Measurements from ENCODE around the gene FBXL7. TPM values are rescaled to one million over a fixed set of nuclear protein-coding genes. Genes with fewer than 3 reads are reported as not detected.

The FBXL7 gene
- total and polyA plus RNA-seq, 2 experiments from 2014 or later = 4.5 to 15.2 TPM

DNA sequence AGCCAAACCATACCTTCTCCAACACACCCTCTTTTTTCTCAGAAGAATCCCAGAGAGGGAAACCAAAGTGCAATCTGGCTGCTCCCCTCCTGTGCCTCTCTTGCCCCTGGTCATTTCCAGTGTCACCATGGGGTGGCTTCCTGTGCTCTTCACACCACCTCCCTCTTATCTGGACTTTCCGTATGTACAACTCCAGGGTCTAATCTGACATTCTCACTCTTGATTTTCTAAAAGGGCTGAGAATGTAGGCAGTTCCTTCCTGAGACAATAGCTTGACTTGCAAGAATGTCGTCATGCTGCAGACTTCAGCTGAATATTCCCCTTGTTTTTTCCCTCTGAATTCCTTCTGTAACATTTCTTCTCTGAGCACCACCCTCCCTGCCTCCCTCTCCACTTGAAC, 110.2 kb downstream of the FBXL7 start:
- Histone ChIP-seq H3K36me3 (ENCODE audit: insufficient read depth) (peaks cover 2% of the 10 kb centered on the region; the same call in 1 of the 2 replicates), H4K20me1 (replicated peaks; ENCODE audit: insufficient read depth) (no peaks in the 10 kb centered on the region), H3K4me3 (no peak overlapping the region), H3K4me1 (ENCODE audit: insufficient read depth) (peaks cover 13% of the 10 kb centered on the region; the same call in 1 of the 2 replicates), H3K9me2 (ENCODE audit: insufficient read depth) (no peaks in the 10 kb centered on the region), H3K79me2 (replicated peaks; ENCODE audit: insufficient read depth) (peaks cover 42% of the 10 kb centered on the region), H2AFZ (no peak overlapping the region), H3F3A (replicated peaks; ENCODE audit: low read depth) (no peaks in the 10 kb centered on the region), H3K27me3 (ENCODE audit: insufficient read depth) (no peaks in the 10 kb centered on the region), H3K4me2 (no peak overlapping the region), H3K27ac (ENCODE audit: low read depth) (0 out of 2 replicates have a peak overlapping the region, but pooled peaks have one; percentile 5)
- H3K4me3 Mint-ChIP-seq = no peak overlapping the region
- peak; percentile 36 for DNase-seq (ENCODE audit: low spot score)
- peaks cover 15% of the 10 kb centered on the region for H3K4me1 Mint-ChIP-seq
- peak overlapping the region; percentile 68 for H3K27ac Mint-ChIP-seq
- peaks cover 2% of the 10 kb centered on the region for H3K27me3 Mint-ChIP-seq (ENCODE audit: insufficient read depth, low read depth, poor library complexity)
- no peaks in the 10 kb centered on the region for H3K36me3 Mint-ChIP-seq (ENCODE audit: low read depth)
- H3K9me3 Mint-ChIP-seq = no peaks in the 10 kb centered on the region
- no peak for ATAC-seq
- no peak for TF ChIP-seq ZNF114 (CRISPR knock-in tag; IDR thresholded peaks at IDR 0.05)
- no peak for TF ChIP-seq STAT1 (IDR thresholded peaks at IDR 0.05; ENCODE audit: unreplicated experiment)
- TF ChIP-seq, protein P1, sequence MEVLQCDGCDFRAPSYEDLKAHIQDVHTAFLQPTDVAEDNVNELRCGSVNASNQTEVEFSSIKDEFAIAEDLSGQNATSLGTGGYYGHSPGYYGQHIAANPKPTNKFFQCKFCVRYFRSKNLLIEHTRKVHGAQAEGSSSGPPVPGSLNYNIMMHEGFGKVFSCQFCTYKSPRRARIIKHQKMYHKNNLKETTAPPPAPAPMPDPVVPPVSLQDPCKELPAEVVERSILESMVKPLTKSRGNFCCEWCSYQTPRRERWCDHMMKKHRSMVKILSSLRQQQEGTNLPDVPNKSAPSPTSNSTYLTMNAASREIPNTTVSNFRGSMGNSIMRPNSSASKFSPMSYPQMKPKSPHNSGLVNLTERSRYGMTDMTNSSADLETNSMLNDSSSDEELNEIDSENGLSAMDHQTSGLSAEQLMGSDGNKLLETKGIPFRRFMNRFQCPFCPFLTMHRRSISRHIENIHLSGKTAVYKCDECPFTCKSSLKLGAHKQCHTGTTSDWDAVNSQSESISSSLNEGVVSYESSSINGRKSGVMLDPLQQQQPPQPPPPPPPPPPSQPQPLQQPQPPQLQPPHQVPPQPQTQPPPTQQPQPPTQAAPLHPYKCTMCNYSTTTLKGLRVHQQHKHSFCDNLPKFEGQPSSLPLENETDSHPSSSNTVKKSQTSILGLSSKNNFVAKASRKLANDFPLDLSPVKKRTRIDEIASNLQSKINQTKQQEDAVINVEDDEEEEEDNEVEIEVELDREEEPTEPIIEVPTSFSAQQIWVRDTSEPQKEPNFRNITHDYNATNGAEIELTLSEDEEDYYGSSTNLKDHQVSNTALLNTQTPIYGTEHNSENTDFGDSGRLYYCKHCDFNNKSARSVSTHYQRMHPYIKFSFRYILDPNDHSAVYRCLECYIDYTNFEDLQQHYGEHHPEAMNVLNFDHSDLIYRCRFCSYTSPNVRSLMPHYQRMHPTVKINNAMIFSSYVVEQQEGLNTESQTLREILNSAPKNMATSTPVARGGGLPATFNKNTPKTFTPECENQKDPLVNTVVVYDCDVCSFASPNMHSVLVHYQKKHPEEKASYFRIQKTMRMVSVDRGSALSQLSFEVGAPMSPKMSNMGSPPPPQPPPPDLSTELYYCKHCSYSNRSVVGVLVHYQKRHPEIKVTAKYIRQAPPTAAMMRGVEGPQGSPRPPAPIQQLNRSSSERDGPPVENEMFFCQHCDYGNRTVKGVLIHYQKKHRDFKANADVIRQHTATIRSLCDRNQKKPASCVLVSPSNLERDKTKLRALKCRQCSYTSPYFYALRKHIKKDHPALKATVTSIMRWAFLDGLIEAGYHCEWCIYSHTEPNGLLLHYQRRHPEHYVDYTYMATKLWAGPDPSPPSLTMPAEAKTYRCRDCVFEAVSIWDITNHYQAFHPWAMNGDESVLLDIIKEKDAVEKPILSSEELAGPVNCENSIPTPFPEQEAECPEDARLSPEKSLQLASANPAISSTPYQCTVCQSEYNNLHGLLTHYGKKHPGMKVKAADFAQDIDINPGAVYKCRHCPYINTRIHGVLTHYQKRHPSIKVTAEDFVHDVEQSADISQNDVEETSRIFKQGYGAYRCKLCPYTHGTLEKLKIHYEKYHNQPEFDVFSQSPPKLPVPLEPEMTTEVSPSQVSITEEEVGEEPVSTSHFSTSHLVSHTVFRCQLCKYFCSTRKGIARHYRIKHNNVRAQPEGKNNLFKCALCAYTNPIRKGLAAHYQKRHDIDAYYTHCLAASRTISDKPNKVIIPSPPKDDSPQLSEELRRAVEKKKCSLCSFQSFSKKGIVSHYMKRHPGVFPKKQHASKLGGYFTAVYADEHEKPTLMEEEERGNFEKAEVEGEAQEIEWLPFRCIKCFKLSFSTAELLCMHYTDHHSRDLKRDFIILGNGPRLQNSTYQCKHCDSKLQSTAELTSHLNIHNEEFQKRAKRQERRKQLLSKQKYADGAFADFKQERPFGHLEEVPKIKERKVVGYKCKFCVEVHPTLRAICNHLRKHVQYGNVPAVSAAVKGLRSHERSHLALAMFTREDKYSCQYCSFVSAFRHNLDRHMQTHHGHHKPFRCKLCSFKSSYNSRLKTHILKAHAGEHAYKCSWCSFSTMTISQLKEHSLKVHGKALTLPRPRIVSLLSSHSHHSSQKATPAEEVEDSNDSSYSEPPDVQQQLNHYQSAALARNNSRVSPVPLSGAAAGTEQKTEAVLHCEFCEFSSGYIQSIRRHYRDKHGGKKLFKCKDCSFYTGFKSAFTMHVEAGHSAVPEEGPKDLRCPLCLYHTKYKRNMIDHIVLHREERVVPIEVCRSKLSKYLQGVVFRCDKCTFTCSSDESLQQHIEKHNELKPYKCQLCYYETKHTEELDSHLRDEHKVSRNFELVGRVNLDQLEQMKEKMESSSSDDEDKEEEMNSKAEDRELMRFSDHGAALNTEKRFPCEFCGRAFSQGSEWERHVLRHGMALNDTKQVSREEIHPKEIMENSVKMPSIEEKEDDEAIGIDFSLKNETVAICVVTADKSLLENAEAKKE (CRISPR knock-in tag; IDR thresholded peaks at IDR 0.05) = 0 out of 2 replicates have a peak, but pooled peaks have one; percentile 13

DNA sequence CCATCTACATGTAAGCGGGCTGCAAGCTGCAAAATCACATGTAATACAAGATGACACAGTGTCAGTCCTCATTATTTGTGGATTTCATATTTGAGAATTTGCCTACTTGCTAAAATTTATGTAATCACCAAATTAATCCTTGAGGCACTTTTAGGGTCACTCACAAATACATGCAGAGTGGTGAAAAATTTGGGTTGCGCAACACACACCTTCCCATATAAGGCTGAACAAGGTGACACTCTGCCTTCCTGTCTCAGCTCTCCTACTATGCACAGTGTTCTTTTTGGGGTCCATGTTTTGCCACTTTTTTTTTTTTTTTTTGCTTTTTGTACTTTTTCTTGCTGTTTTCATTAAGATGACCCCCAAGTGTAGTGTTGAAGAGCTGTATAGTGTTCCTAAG, 111.0 kb downstream of the FBXL7 start:
- no peak for DNase-seq (ENCODE audit: low spot score)
- no peaks in the 10 kb centered on the region for H3F3A ChIP-seq (replicated peaks; ENCODE audit: low read depth)
- H3K27me3 Mint-ChIP-seq (ENCODE audit: insufficient read depth, low read depth, poor library complexity) = peaks cover 2% of the 10 kb centered on the region
- TF ChIP-seq ZNF331 (CRISPR knock-in tag; IDR thresholded peaks at IDR 0.05; ENCODE audit: low read depth) = no peak
- no peak for TF ChIP-seq ZNF114 (CRISPR knock-in tag; IDR thresholded peaks at IDR 0.05)
- TF ChIP-seq, protein P1 (CRISPR knock-in tag; IDR thresholded peaks at IDR 0.05) = no peak

More for the DNA sequence above, 111.0 kb downstream of the FBXL7 start:
- H3K36me3 ChIP-seq (ENCODE audit: insufficient read depth) = no peaks in the 10 kb centered on the region
- H3K27ac ChIP-seq (ENCODE audit: low read depth) = no peak overlapping the region
- no peak overlapping the region for H3K4me2 ChIP-seq
- Mint-ChIP-seq H3K4me1 (peaks cover 15% of the 10 kb centered on the region), H3K27ac (no peak overlapping the region), H3K36me3 (ENCODE audit: low read depth) (no peaks in the 10 kb centered on the region), H3K4me3 (no peak overlapping the region), H3K9me3 (no peaks in the 10 kb centered on the region)
- H3K4me1 ChIP-seq (ENCODE audit: insufficient read depth) = peaks cover 13% of the 10 kb centered on the region; the same call in 1 of the 2 replicates
- H3K9me2 ChIP-seq (ENCODE audit: insufficient read depth) = no peaks in the 10 kb centered on the region
- no peak overlapping the region for H3K4me3 ChIP-seq
- H3K27me3 ChIP-seq (ENCODE audit: insufficient read depth) = no peaks in the 10 kb centered on the region
- no peak overlapping the region for H2AFZ ChIP-seq
- no peaks in the 10 kb centered on the region for H4K20me1 ChIP-seq (replicated peaks; ENCODE audit: insufficient read depth)
- ATAC-seq = no peak
- H3K79me2 ChIP-seq (replicated peaks; ENCODE audit: insufficient read depth) = peaks cover 36% of the 10 kb centered on the region
